ENCODE data around the gene KRTAP17-1. TPM values are rescaled to one million over a fixed set of nuclear protein-coding genes. Genes with fewer than 3 reads are reported as not detected.

KRTAP17-1 gene
- total RNA-seq, 2 donors from 2014 or later = not detected

DNA sequence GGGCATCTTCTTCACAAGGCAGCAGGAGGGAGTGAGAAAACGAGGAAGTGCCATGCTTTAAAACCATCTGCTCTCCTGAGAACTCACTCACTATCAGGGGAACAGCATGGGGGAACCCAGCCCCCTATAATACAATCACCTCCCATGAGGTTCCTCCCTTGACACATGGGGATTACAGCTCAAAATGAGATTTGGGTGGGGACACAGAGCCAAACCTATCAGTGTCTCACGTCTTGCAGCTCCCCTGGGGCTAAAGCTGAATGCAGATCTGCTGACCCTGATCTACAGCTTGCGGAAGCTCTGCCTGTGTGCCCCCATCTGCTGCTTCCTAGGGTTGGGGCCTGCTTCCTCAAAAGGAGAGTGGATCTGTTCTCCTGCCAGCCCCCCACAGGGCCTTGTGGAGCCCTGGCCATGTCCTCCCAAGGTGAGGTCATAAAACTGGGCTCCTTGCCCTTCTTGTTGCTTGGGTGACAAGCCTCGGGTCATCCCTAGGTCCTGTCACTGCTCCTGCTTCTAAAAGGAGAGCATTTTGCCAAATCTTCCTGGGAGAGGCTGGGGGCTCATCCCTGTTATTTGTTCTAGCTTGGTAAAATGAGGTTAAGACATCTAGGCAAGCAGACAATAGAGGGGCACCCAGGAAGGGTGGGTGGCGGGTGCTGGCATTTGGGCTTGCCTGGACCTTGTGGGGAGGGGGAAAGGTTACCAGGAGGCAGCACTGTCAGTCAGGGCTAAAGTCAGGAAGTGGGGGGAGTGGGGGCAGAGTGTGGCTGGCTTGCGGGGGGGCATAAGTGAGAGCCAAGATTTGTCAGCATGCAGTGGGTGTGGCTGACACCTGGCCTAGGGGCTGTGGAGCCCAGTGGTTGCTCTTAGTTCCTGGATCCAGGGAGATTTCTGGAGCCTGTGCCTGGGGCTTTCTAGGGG lies 19.1 kb upstream of the KRTAP17-1 start:
- DNase-seq (no peak), ATAC-seq (no peak)
- intact Hi-C loops (cut with DNase I) = no loop called here

GRCh38 chr17:41333836-41334235 lies 18.3 kb upstream of the KRTAP17-1 start:
- intact Hi-C loops (cut with DNase I) = no loop called here
- ATAC-seq (no peak), DNase-seq (no peak)

- DNase-seq = no peak
- ATAC-seq = no peak
- intact Hi-C loops (cut with DNase I) = no loop called here
These were observed 17.6 kb upstream of the KRTAP17-1 start for GRCh38 chr17:41333098-41333497.

GRCh38 chr17:41332239-41332638 lies 16.7 kb upstream of the KRTAP17-1 start:
- no peak for ATAC-seq
- DNase-seq = no peak
- intact Hi-C loops (cut with DNase I) = no loop called here

GRCh38 chr17:41331606-41332005 lies 16.1 kb upstream of the KRTAP17-1 start:
- DNase-seq = no peak
- intact Hi-C loops (cut with DNase I) = no loop called here
- ATAC-seq = no peak

DNA sequence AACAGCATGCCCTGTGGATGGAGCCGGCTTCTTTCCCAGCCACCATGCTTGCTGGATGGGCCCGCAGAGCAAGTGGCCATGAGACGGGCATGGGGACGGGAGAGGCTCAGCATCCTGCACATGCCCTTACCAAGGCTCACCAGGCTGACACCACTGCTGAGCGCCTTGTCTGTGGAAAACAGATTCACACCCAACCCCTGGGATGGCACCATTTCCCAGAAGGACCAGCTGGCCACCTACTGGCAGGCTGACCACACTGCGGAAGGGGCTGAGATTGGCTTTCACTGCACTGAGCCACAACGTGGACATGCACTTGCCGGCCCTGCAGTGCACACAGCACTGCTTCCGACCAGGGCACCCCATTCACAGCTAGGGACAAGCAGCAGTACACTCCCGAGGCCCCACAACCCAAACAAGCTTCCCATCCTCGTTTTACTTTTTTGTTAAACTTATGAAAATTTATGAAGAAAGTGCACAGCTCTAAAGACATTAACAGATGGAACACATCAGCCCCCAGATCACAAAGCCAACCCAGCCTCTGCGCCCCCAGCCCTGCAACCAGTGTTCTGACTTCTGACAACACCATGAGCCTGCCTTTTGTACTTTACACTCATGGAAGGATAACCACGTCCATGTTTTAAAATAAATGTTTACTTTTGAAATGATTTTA lies 13.9 kb upstream of the KRTAP17-1 start:
- DNase-seq (no peak), ATAC-seq (peak; percentile 44 to 48)
- intact Hi-C loops (cut with DNase I) = loop anchor here in 1 of 2 donors (10.0 kb wide), 1 partner anchor 415 kb away; no protein-coding TSS in a partner anchor

DNA sequence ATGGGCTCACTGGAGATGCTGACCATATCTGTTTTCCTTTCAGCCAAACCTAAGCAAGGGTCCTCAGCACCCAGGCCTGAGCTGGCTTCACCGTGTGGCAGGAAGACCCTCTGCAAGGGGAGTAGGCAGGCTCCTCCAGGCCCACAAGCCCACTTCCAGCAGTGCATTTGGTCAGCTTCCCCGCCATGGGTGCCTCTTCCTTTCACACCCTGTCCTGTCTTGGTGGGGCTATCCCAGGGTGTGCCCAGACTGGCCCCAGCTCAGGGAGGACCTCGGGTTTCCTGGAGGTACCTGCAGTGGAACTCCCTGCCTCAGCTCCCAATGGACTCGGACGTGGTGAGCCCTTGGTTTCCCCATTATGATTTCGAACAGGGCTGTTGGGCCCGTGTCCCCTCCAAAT lies 12.7 kb upstream of the KRTAP17-1 start:
- intact Hi-C loops (cut with DNase I) = loop anchor here in 1 of 2 donors (10.0 kb wide), 1 partner anchor 413 kb away; no protein-coding TSS in a partner anchor
- ATAC-seq (no peak), DNase-seq (no peak)

DNA sequence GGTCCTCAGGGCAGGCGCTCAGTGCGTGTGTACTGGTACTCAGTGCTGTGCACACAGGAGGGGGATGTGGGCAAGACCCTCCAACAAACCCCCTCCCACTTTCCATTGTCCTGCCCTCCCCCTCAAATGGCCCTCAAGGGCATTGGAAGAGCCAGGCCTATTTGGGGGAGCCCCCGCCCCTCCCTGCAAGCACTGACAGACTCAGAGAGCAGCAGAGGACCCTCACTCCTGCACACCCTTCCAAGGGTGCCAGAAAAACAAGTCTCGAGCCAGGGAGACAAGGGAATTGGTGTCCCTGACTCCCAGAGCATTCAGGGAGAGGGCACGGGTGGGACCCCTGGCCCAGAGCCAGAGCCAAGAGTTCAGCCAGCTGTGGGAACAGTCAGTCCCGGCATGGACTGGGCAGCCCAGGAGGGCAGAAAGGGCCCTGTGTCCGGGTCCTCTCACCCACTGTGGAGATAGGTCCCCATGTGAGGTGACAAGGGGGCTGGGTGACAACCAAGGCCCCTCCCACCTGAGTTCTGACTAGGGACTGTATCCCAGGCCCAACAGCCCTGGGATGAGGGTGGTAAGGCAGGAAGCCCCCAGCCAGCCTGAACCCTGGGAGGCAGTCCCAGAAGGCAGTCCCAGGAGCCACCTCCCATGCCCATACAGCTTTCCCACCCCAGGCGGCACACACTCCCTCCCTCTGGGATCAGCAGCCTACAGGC lies 12.1 kb upstream of the KRTAP17-1 start:
- DNase-seq (no peak), ATAC-seq (no peak)
- intact Hi-C loops (cut with DNase I) = loop anchor here in 1 of 2 donors (10.0 kb wide), 1 partner anchor 413 kb away; no protein-coding TSS in a partner anchor

- ATAC-seq (no peak), DNase-seq (no peak)
- intact Hi-C loops (cut with DNase I) = loop anchor here in 1 of 2 donors (10.0 kb wide), 1 partner anchor 412 kb away; no protein-coding TSS in a partner anchor
These were observed 10.9 kb upstream of the KRTAP17-1 start for GRCh38 chr17:41326173-41327145.

DNA sequence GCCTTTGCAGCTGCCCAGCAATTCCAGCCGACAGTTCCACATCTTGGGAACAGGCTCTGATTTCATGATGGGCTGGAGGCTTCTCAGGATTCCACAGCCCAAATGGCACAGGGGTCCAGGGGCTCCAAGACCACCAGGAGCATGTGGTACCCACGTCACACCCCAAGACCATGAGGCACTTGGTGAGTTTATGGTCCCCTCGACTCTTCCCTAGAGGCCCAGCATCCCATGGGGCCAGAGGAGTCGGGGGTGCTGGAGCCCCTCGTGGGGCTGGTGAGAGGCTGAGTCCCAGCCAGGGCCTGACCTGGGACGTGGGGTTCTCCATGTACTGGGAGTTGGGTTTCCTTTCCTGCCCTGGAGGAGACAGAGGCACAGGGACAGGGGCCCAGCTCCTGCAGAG lies 10.1 kb upstream of the KRTAP17-1 start:
- no peak for ATAC-seq
- no peak for DNase-seq
- intact Hi-C loops (cut with DNase I) = loop anchor here in 1 of 2 donors (10.0 kb wide), 1 partner anchor 411 kb away; no protein-coding TSS in a partner anchor

- intact Hi-C loops (cut with DNase I) = loop anchor here in 1 of 2 donors (10.0 kb wide), 1 partner anchor 410 kb away; no protein-coding TSS in a partner anchor
- ATAC-seq = no peak
- DNase-seq = no peak
These were observed 9.6 kb upstream of the KRTAP17-1 start for GRCh38 chr17:41325126-41325525.

DNA sequence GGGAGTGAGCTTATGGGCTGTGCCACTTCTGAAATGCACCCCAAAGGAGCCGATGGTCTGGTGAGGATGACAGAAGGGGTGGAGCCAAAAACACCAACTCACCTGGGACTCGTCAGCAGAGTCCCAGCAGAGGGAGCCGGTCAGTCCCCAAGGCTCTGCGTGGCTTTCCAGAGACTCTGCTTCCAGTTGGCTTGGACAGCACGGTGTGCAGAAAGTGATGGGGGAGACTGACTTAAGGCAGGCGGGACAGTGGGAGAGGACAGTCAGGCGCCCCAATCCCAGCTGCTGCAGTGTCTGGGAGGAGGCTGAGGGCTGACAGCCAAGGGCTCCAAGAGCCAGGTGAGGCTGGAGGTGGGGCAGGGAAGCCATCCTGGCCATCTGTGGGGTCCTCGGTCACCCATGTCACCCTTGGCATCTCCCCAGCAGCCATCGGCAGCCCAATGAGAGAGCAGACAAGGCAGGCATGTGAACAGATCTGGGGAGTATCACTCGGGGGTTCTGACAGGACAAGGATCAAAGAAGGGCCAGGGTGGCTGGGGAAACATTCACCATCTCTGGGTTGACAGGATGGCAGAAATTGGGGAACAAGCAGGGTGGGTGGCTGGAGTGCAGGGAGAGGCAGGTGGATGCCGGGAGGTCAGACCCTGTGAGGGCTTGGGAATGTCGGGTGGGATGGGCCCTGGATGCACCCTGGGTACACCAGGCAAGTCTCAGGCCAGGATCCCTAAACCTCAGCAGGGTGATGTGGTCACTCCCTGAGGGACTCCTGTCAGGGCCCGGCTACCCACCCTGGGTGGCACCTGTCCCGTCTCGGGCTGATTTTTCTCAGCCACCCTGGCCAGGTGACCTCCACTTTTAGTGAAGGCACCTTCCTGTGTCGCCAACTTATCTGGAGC lies 8.9 kb upstream of the KRTAP17-1 start:
- DNase-seq (no peak), ATAC-seq (no peak)
- intact Hi-C loops (cut with DNase I) = loop anchor here in 1 of 2 donors (10.0 kb wide), 1 partner anchor 410 kb away; no protein-coding TSS in a partner anchor

- ATAC-seq (no peak), DNase-seq (no peak)
- intact Hi-C loops (cut with DNase I) = loop anchor here in 1 of 2 donors (10.0 kb wide), 1 partner anchor 408 kb away; no protein-coding TSS in a partner anchor
These were observed 7.7 kb upstream of the KRTAP17-1 start for GRCh38 chr17:41322903-41323895.

- DNase-seq (no peak), ATAC-seq (no peak)
- intact Hi-C loops (cut with DNase I) = loop anchor here in 1 of 2 donors (10.0 kb wide), 1 partner anchor 407 kb away; no protein-coding TSS in a partner anchor
These were observed 6.8 kb upstream of the KRTAP17-1 start for GRCh38 chr17:41322094-41322902.

GRCh38 chr17:41318231-41318630 lies 2.7 kb upstream of the KRTAP17-1 start:
- no peak for ATAC-seq
- intact Hi-C loops (cut with DNase I) = no loop called here
- no peak for DNase-seq

All from left cardiac atrium (tissue), 4 donors.